ENCODE data around the gene CYLD. TPM values are rescaled to one million over a fixed set of nuclear protein-coding genes. Genes with fewer than 3 reads are reported as not detected.

The CYLD gene
- total and polyA plus RNA-seq, 2 experiments from 2014 or later = 13.6 to 16.1 TPM

DNA sequence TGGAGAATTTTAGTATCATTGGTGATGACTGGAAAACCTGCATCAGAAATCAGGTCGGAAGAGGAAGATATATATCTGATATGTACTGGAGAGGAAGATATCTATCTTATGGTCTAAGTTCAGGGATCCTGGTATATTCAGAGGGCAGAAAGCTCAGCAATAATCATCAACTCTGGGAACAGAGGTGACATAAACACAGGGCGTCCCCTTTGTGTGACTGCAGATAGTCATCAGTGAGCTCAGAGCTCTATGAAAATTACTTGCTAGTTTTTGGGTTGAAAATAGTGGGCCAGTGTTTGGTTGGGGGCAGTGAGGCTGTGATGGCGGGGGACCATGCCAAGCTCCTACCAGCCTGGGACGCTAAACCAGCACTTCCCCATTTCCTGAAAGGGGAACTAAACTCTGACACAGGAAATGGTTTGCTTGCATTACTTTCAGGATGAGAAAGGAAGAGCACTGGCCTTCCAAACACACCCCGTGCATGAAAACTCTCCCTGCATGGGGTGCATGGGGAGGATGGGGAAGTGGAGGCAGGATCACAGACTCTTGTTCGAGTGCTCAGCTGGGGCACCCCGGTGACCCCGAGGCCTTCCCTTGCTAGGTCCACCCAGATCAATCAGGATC, 32.7 kb upstream of the CYLD start:
- no peak for DNase-seq (ENCODE audit: low read depth in 1 of 2, low spot score in 1 of 2)
- Histone ChIP-seq H3K9me3 (ENCODE audit: low read depth) (no peaks in the 10 kb centered on the region), H3K27ac (no peak overlapping the region), H3K4me1 (ENCODE audit: low read depth) (no peaks in the 10 kb centered on the region), H3K4me3 (no peak overlapping the region), H3K36me3 (no peaks in the 10 kb centered on the region), H3K27me3 (no peaks in the 10 kb centered on the region)
- TF ChIP-seq, protein P1, sequence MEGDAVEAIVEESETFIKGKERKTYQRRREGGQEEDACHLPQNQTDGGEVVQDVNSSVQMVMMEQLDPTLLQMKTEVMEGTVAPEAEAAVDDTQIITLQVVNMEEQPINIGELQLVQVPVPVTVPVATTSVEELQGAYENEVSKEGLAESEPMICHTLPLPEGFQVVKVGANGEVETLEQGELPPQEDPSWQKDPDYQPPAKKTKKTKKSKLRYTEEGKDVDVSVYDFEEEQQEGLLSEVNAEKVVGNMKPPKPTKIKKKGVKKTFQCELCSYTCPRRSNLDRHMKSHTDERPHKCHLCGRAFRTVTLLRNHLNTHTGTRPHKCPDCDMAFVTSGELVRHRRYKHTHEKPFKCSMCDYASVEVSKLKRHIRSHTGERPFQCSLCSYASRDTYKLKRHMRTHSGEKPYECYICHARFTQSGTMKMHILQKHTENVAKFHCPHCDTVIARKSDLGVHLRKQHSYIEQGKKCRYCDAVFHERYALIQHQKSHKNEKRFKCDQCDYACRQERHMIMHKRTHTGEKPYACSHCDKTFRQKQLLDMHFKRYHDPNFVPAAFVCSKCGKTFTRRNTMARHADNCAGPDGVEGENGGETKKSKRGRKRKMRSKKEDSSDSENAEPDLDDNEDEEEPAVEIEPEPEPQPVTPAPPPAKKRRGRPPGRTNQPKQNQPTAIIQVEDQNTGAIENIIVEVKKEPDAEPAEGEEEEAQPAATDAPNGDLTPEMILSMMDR (IDR thresholded peaks at IDR 0.05; ENCODE audit: low read depth, low read length) = no peak

DNA sequence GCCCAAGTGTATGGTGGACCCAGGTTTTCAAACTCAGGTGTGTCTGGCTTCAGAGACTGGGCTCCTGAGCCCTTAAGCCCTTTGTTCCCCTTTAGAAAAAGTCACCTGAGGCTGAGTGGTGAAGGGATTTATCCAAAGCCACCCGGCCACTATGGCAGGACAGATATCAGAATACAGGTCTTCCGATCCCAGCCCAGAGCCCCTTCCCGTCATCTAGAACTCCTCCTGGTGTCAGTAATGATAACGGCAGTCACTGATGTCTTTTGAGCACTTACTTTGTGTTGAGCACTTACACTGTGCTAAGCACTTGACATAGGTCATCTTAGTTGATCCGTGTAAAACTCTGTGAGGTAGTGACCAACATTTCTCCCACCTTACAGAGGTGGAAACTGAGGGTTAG, 31.9 kb upstream of the CYLD start:
- Histone ChIP-seq H3K4me3 (no peak overlapping the region), H3K4me1 (ENCODE audit: low read depth) (peaks cover 4% of the 10 kb centered on the region), H3K27ac (no peak overlapping the region), H3K27me3 (no peaks in the 10 kb centered on the region), H3K9me3 (ENCODE audit: low read depth) (no peaks in the 10 kb centered on the region), H3K36me3 (no peaks in the 10 kb centered on the region)
- DNase-seq (ENCODE audit: low read depth in 1 of 2, low spot score in 1 of 2) = no peak
- TF ChIP-seq, protein P1 (IDR thresholded peaks at IDR 0.05; ENCODE audit: low read depth, low read length) = no peak

DNA sequence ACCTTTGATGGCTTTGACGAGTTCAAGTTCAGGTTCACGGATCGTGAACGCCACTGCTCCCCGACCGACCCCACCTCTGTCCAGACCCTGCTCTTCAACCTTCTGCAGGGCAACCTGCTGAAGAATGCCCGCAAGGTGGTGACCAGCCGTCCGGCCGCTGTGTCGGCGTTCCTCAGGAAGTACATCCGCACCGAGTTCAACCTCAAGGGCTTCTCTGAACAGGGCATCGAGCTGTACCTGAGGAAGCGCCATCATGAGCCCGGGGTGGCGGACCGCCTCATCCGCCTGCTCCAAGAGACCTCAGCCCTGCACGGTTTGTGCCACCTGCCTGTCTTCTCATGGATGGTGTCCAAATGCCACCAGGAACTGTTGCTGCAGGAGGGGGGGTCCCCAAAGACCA, 30.8 kb upstream of the CYLD start:
- Histone ChIP-seq H3K27ac (no peak overlapping the region), H3K27me3 (no peaks in the 10 kb centered on the region), H3K9me3 (ENCODE audit: low read depth) (no peaks in the 10 kb centered on the region), H3K4me3 (no peak overlapping the region), H3K36me3 (no peaks in the 10 kb centered on the region), H3K4me1 (ENCODE audit: low read depth) (peaks cover 4% of the 10 kb centered on the region)
- TF ChIP-seq, protein P1 (IDR thresholded peaks at IDR 0.05; ENCODE audit: low read depth, low read length) = no peak
- DNase-seq (ENCODE audit: low read depth in 1 of 2, low spot score in 1 of 2) = no peak

DNA sequence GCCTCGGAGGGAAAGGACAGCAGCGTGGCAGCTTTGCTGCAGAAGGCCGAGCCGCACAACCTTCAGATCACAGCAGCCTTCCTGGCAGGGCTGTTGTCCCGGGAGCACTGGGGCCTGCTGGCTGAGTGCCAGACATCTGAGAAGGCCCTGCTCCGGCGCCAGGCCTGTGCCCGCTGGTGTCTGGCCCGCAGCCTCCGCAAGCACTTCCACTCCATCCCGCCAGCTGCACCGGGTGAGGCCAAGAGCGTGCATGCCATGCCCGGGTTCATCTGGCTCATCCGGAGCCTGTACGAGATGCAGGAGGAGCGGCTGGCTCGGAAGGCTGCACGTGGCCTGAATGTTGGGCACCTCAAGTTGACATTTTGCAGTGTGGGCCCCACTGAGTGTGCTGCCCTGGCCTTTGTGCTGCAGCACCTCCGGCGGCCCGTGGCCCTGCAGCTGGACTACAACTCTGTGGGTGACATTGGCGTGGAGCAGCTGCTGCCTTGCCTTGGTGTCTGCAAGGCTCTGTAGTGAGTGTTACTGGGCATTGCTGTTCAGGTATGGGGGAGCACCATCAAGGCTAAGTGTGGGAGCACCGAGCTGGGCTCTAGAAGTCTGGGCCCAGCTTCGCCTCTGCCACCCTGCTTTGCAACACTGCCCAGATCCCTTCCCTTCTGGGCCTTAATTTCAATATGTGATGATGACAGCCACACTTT, 29.9 kb upstream of the CYLD start:
- Histone ChIP-seq H3K27me3 (no peaks in the 10 kb centered on the region), H3K9me3 (ENCODE audit: low read depth) (no peaks in the 10 kb centered on the region), H3K4me1 (ENCODE audit: low read depth) (peaks cover 4% of the 10 kb centered on the region), H3K4me3 (no peak overlapping the region), H3K27ac (no peak overlapping the region), H3K36me3 (no peaks in the 10 kb centered on the region)
- DNase-seq (ENCODE audit: low read depth in 1 of 2, low spot score in 1 of 2) = peak in 1 of 2 donors; percentile 28
- TF ChIP-seq, protein P1 (IDR thresholded peaks at IDR 0.05; ENCODE audit: low read depth, low read length) = no peak

DNA sequence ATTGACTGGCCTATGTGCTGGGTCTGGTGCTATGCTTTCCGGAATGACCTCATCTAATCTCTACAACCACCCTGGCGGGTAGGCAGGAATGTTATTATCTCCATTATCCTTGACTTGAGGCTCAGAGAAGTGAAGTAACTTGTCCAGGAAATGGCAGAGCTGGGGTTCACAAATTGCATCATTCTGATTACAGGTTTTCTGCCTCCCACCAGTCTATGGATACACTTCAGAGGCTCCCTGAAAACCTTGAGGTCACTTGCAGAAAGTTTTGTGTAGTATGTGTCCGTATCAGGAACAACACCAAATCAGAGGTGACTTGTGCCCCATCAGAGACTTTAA, 29.4 kb upstream of the CYLD start:
- peak in 1 of 2 donors; percentile 90 for DNase-seq (ENCODE audit: low read depth in 1 of 2, low spot score in 1 of 2)
- H3K9me3 ChIP-seq (ENCODE audit: low read depth) = no peaks in the 10 kb centered on the region
- H3K4me1 ChIP-seq (ENCODE audit: low read depth) = peaks cover 4% of the 10 kb centered on the region
- TF ChIP-seq, protein P1 (IDR thresholded peaks at IDR 0.05; ENCODE audit: low read depth, low read length) = no peak
- no peaks in the 10 kb centered on the region for H3K27me3 ChIP-seq
- H3K4me3 ChIP-seq = no peak overlapping the region
- H3K36me3 ChIP-seq = no peaks in the 10 kb centered on the region
- H3K27ac ChIP-seq = no peak overlapping the region

Measured in cardiac muscle cell (in vitro differentiated cells and primary cell).